GM12878 (cell line): ENCODE results near the gene GDPD1. TPM values are rescaled to one million over a fixed set of nuclear protein-coding genes. Genes with fewer than 3 reads are reported as not detected.

Experiments
- ATAC-seq: fragments of 200-7000 bp; cut with Tn5 transposase; 3 replicates; pipeline ENCODE4 v1.9.1; 2020; ENCODE audit warnings: mild to moderate bottlenecking, moderate library complexity
- BruUV-seq: library from RNA; stranded (reverse); fragments of 400-500 nt; replicated peaks from 2 replicates; lab custom pipeline; 2021; lab: Mats Ljungman, UMichigan
- CTCF ChIA-PET: fragments of 300-600 bp; sonication (Branson Sonifier 250); formaldehyde crosslinking; extraction: SDS; loops from one replicate; lab custom pipeline; 2021; ENCODE audit warnings: inconsistent platforms; lab: Yijun Ruan, JAX
- POLR2A ChIA-PET: fragments of 350-600 bp; formaldehyde crosslinking; extraction: SDS; loops from one replicate; lab custom pipeline; 2021; ENCODE audit warnings: inconsistent platforms; lab: Charles Lee
- RAD21 ChIA-PET: fragments of 300-600 bp; sonication (Branson Sonifier 250); formaldehyde crosslinking; loops from one replicate; lab custom pipeline; 2023; ENCODE audit warnings: antibody characterized with exemption; ENCODE audit not compliant: unreplicated experiment; lab: Charles Lee
- SMC1A ChIA-PET: fragments of 300-600 bp; sonication (Branson Sonifier 250); formaldehyde crosslinking; loops from one replicate; lab custom pipeline; 2023; ENCODE audit not compliant: unreplicated experiment, uncharacterized antibody; lab: Charles Lee
- DNase-seq: peaks from one replicate; pipeline ENCODE4 v3.0.0-alpha.2; 2011; ENCODE audit warnings: low read depth, low spot score
- FAIRE-seq: peaks from 3 replicates; lab custom pipeline; 2011; peaks lifted over from hg19 to GRCh38; lab: Jason Lieb, UNC
- H2AFZ ChIP-seq: 2 replicates; pipeline ENCODE4 v1.6.0; 2011; ENCODE audit warnings: low read depth, low read length, control low read depth; ENCODE audit not compliant: control insufficient read depth
- H3K27ac ChIP-seq: 2 replicates; pipeline ENCODE4 v1.5.1; 2011; ENCODE audit warnings: control low read depth; ENCODE audit not compliant: control insufficient read depth, insufficient read depth
- H3K27me3 ChIP-seq, 2 experiments: replicated peaks in 1 of 2; 2 replicates each; pipeline versions ENCODE4 v1.6.0 to v1.6.1; 2011; ENCODE audit warnings: low read length in 1 of 2; ENCODE audit not compliant: control insufficient read depth in 2 of 2, insufficient read depth in 2 of 2
- H3K36me3 ChIP-seq, 2 experiments: 2 replicates each; pipeline ENCODE4 v1.5.1; 2011; ENCODE audit warnings: low read length in 1 of 2; ENCODE audit not compliant: control insufficient read depth in 2 of 2, insufficient read depth in 2 of 2
- H3K4me1 ChIP-seq: 2 replicates; pipeline ENCODE4 v1.6.1; 2011; ENCODE audit warnings: mild to moderate bottlenecking, low read length, moderate library complexity, mixed read lengths; ENCODE audit not compliant: control insufficient read depth, insufficient read depth
- H3K4me2 ChIP-seq: 2 replicates; pipeline ENCODE4 v1.6.0; 2011; ENCODE audit warnings: control low read depth; ENCODE audit not compliant: control insufficient read depth, insufficient read depth
- H3K4me3 ChIP-seq: fragments of 200-600 bp; sonication (generic); 2 replicates; pipeline ENCODE4 v1.5.1; 2016
- H3K79me2 ChIP-seq: 2 replicates; pipeline ENCODE4 v1.6.0; 2011; ENCODE audit warnings: low read length; ENCODE audit not compliant: control insufficient read depth, insufficient read depth
- H3K9ac ChIP-seq: 2 replicates; pipeline ENCODE4 v1.8.0; 2011; ENCODE audit warnings: low read length, control low read depth, mixed read lengths; ENCODE audit not compliant: control insufficient read depth, insufficient read depth
- H3K9me3 ChIP-seq: replicated peaks from 3 replicates; pipeline ENCODE4 v1.5.1; 2011; ENCODE audit warnings: mild to moderate bottlenecking, low read length; ENCODE audit not compliant: control insufficient read depth, insufficient read depth
- H4K20me1 ChIP-seq: 2 replicates; pipeline ENCODE4 v1.6.0; 2011; ENCODE audit not compliant: control insufficient read depth, insufficient read depth
- ATF2 ChIP-seq: IDR thresholded peaks from 2 replicates; pipeline ENCODE4 v1.6.1; 2012; ENCODE audit warnings: low read length, inconsistent platforms
- BACH1 ChIP-seq: fragments of 450-650 bp; IDR thresholded peaks from 2 replicates; pipeline ENCODE4 v1.6.1; 2017; ENCODE audit warnings: mild to moderate bottlenecking, borderline replicate concordance
- ETV6 ChIP-seq, 2 experiments: fragments of 450-650 bp in 1 of 2; IDR thresholded peaks in 1 of 2; conservative IDR thresholded peaks in 1 of 2; 2 replicates each; pipeline ENCODE4 v1.6.1; 2014; ENCODE audit warnings: antibody characterized with exemption in 1 of 2, borderline replicate concordance in 1 of 2, low read depth in 1 of 2, mild to moderate bottlenecking in 1 of 2, moderate library complexity in 1 of 2
- HSF1 ChIP-seq: fragments of 150-350 bp; IDR thresholded peaks from 2 replicates; pipeline ENCODE4 v1.6.1; 2014; ENCODE audit warnings: mild to moderate bottlenecking, low read depth, low read length
- IRF5 ChIP-seq: fragments of 450-650 bp; IDR thresholded peaks from 2 replicates; pipeline ENCODE4 v1.6.1; 2017; ENCODE audit warnings: borderline replicate concordance
- NR2C1 ChIP-seq: fragments of 450-650 bp; IDR thresholded peaks from 2 replicates; pipeline ENCODE4 v1.6.1; 2017; ENCODE audit warnings: antibody characterized with exemption, mild to moderate bottlenecking, moderate library complexity
- NRF1 ChIP-seq: conservative IDR thresholded peaks from 2 replicates; pipeline ENCODE4 v1.6.1; 2011; ENCODE audit warnings: mild to moderate bottlenecking, low read depth, low read length, improper control_type of control experiment
- PAX5 ChIP-seq: IDR thresholded peaks from 2 replicates; pipeline ENCODE4 v1.6.1; 2011; ENCODE audit warnings: low read depth, low read length, borderline replicate concordance
- PKNOX1 ChIP-seq: fragments of 450-650 bp; IDR thresholded peaks from 2 replicates; pipeline ENCODE4 v1.6.1; 2016; ENCODE audit warnings: mild to moderate bottlenecking
- RELA ChIP-seq: fragments of 450-650 bp; IDR thresholded peaks from 2 replicates; pipeline ENCODE4 v1.8.0; 2014; ENCODE audit warnings: borderline replicate concordance; ENCODE audit not compliant: partially characterized antibody
- RELB ChIP-seq: fragments of 450-650 bp; IDR thresholded peaks from 2 replicates; pipeline ENCODE4 v1.6.1; 2017; ENCODE audit warnings: low read depth, mild to moderate bottlenecking, moderate library complexity
- SIX5 ChIP-seq: IDR thresholded peaks from 2 replicates; pipeline ENCODE4 v1.6.1; 2011; ENCODE audit warnings: mild to moderate bottlenecking, low read depth, low read length, moderate library complexity; ENCODE audit not compliant: severe bottlenecking
- ZBTB40 ChIP-seq: fragments of 450-650 bp; IDR thresholded peaks from 2 replicates; pipeline ENCODE4 v1.6.1; 2016; ENCODE audit warnings: mild to moderate bottlenecking, moderate library complexity, borderline replicate concordance
- WGBS: methylation state at CpG from one replicate; pipeline ENCODE4 v1.1.6; 2016; ENCODE audit warnings: low lambda C conversion rate; ENCODE audit not compliant: insufficient replicate concordance, insufficient coverage; ENCODE audit errors: missing lambda C conversion rate; 5-methylcytosine and 5-hydroxymethylcytosine counted together
- in situ Hi-C: fragments of 300-500 bp; cut with MboI; formaldehyde crosslinking; loops from 9 replicates; pipeline ENCODE4 v1.14.3; 2018; ENCODE audit warnings: mixed read lengths
- intact Hi-C: fragments of 100-400 bp; cut with micrococcal nuclease; formaldehyde crosslinking; loops from one replicate; pipeline ENCODE4 v1.14.2; 2022; ENCODE audit not compliant: unreplicated experiment
- polyA plus RNA-seq, 11 experiments: library from polyadenylated mRNA; depleted of rRNA in 4 of 11; unstranded in 6 of 11; stranded (reverse) in 5 of 11; fragments of >200 nt; fragmentation: Nextera tagmentation in 4 of 11; fragmentation: Illumina TruSeq in 1 of 11; extraction: Ambion mirVana in 4 of 11; extraction: Trizol in 1 of 11; gene quantifications; 1 replicate in 1 of 11; 2 replicates in 10 of 11; pipeline versions ENCODE4 v1.2.1 to v1.2.3, GENCODE V29; 2011 to 2016; ENCODE audit warnings: inconsistent platforms in 2 of 11, missing spikeins in 2 of 11, low read depth in 1 of 11
- total RNA-seq, 4 experiments: library from RNA; depleted of rRNA in 3 of 4; stranded (reverse); fragments of >200 nt in 3 of 4; fragmentation: Illumina TruSeq in 1 of 4; extraction: Trizol in 1 of 4; gene quantifications; 2 replicates each; pipeline versions ENCODE4 v1.2.1 to v1.2.3, GENCODE V29; 2013 to 2021

GDPD1 gene
- total and polyA plus RNA-seq, 10 of the 15 experiments (the other 5 are each of a cell fraction or from before 2014, with no cell fraction given): 0.18 to 1.6 (median 0.69) TPM

- Histone ChIP-seq H3K9ac (no peak overlapping the region), H2AFZ (no peak overlapping the region), H3K9me3 (no peaks in the 10 kb centered on the region), H3K4me2 (no peak overlapping the region), H3K36me3 (no peaks in the 10 kb centered on the region), H3K79me2 (no peaks in the 10 kb centered on the region), H3K27ac (no peak overlapping the region), H4K20me1 (no peaks in the 10 kb centered on the region), H3K4me1 (no peaks in the 10 kb centered on the region), H3K27me3 (no peaks in the 10 kb centered on the region), H3K4me3 (no peak overlapping the region)
- ChIA-PET RAD21 (no interaction called here), POLR2A (no interaction called here), SMC1A (no interaction called here), CTCF (no interaction called here)
- ATAC-seq: no peak
- no peak for DNase-seq
- no peak for FAIRE-seq
- WGBS: 94% methylated on average over 2 of the region's 2 CpGs
- no TSS peak for BruUV-seq
- intact Hi-C loops: no loop called here
- in situ Hi-C loops: no loop called here
- TF ChIP-seq RELB (no peak), RELA (no peak), ETV6 (conservative IDR thresholded peaks at IDR 0.05 in 1 of 2, IDR thresholded peaks at IDR 0.05 in 1 of 2; ENCODE audit: borderline replicate concordance in 1 of 2, low read depth in 1 of 2) (no peak), ZBTB40 (no peak), PKNOX1 (no peak), PAX5 (no peak), ATF2 (no peak), HSF1 (no peak), BACH1 (no peak), NRF1 (no peak), NR2C1 (no peak), IRF5 (no peak), SIX5 (no peak)
Measured at GRCh38 chr17:59296190-59296589, 75.9 kb downstream of the GDPD1 start.
